Astrocyte of the spinal cord (primary cell): Measurements from ENCODE around the gene DGAT2.

Experiments used
- DNase-seq: peaks from one replicate; pipeline ENCODE4 v3.0.0; 2011; ENCODE audit warnings: low read depth, low spot score
- H3K4me3 ChIP-seq: 2 replicates; pipeline ENCODE4 v1.5.1; 2011; ENCODE audit warnings: low read depth, mild to moderate bottlenecking, low read length, moderate library complexity
- CTCF ChIP-seq: IDR thresholded peaks from 2 replicates; pipeline ENCODE4 v1.5.1; 2012; ENCODE audit warnings: low read depth, mild to moderate bottlenecking, low read length, inconsistent platforms
- in situ Hi-C: cut with HindIII; loops from 2 replicates; pipeline ENCODE4 v1.10.0; 2017; ENCODE audit warnings: low sequenced_read_pairs

The DGAT2 gene

GRCh38 chr11:75816561-75817239, 48.1 kb downstream of the DGAT2 start:
- no peak for DNase-seq
- TF ChIP-seq CTCF: no peak
- H3K4me3 ChIP-seq: peak overlapping the region; percentile 87
- in situ Hi-C loops: no loop called here

GRCh38 chr11:75820645-75821044, 52.1 kb downstream of the DGAT2 start:
- in situ Hi-C loops: no loop called here
- no peak for TF ChIP-seq CTCF
- peak; percentile 12 for DNase-seq
- H3K4me3 ChIP-seq: no peak overlapping the region

- in situ Hi-C loops: no loop called here
- H3K4me3 ChIP-seq: no peak overlapping the region
- no peak for DNase-seq
- no peak for TF ChIP-seq CTCF
Measured at GRCh38 chr11:75821202-75821601, 52.6 kb downstream of the DGAT2 start.

GRCh38 chr11:75822541-75822940, 54.0 kb downstream of the DGAT2 start:
- DNase-seq: no peak
- in situ Hi-C loops: no loop called here
- no peak for TF ChIP-seq CTCF
- no peak overlapping the region for H3K4me3 ChIP-seq

GRCh38 chr11:75823415-75823814, 54.8 kb downstream of the DGAT2 start:
- no peak overlapping the region for H3K4me3 ChIP-seq
- TF ChIP-seq CTCF: no peak
- DNase-seq: no peak
- in situ Hi-C loops: no loop called here

GRCh38 chr11:75823946-75824345, 55.4 kb downstream of the DGAT2 start:
- no peak overlapping the region for H3K4me3 ChIP-seq
- no peak for DNase-seq
- TF ChIP-seq CTCF: no peak
- in situ Hi-C loops: no loop called here
